Panc1 (cell line): ENCODE results near the gene DLGAP3. TPM values are rescaled to one million over a fixed set of nuclear protein-coding genes. Genes with fewer than 3 reads are reported as not detected.

Source experiments
- ATAC-seq: fragments of 200-7000 bp; cut with Tn5 transposase; 2 replicates; pipeline ENCODE4 v1.9.1; 2020; ENCODE audit warnings: mild to moderate bottlenecking, moderate library complexity
- BruUV-seq: library from RNA; stranded (reverse); fragments of 400-500 nt; replicated peaks from 2 replicates; lab custom pipeline; 2021; lab: Mats Ljungman, UMichigan
- CTCF ChIA-PET: fragments of 300-600 bp; sonication (Branson Sonifier 250); formaldehyde crosslinking; loops from one replicate; lab custom pipeline; 2022; ENCODE audit warnings: antibody characterized with exemption; lab: Charles Lee
- POLR2A ChIA-PET: fragments of 300-600 bp; sonication (Branson Sonifier 250); formaldehyde crosslinking; loops from one replicate; lab custom pipeline; 2022; ENCODE audit warnings: antibody characterized with exemption; lab: Charles Lee
- DNase-seq: peaks from one replicate; pipeline ENCODE4 v3.0.0-alpha.2; 2010; ENCODE audit warnings: low read depth, low spot score
- H3K27ac ChIP-seq: 2 replicates; pipeline ENCODE4 v1.5.1; 2011; ENCODE audit warnings: mild to moderate bottlenecking, low read length, inconsistent platforms
- H3K27me3 ChIP-seq: fragments of 200-500 bp; sonication (Bioruptor generic); 2 replicates; pipeline ENCODE4 v1.6.0; 2014; ENCODE audit warnings: low read length, inconsistent platforms; ENCODE audit not compliant: control insufficient read depth, insufficient read depth
- H3K36me3 ChIP-seq: fragments of 200-500 bp; sonication (Bioruptor generic); 2 replicates; pipeline ENCODE4 v1.5.1; 2014; ENCODE audit warnings: inconsistent platforms, mild to moderate bottlenecking, low read length, moderate library complexity; ENCODE audit not compliant: control insufficient read depth, insufficient read depth
- H3K4me1 ChIP-seq: 2 replicates; pipeline ENCODE4 v1.5.1; 2011; ENCODE audit warnings: inconsistent platforms, mild to moderate bottlenecking, low read length, moderate library complexity; ENCODE audit not compliant: control insufficient read depth, insufficient read depth
- H3K4me3 ChIP-seq, 2 experiments: 2 replicates each; pipeline ENCODE4 v1.5.1; 2011 to 2012; ENCODE audit warnings: low read depth in 2 of 2, low read length in 2 of 2, mild to moderate bottlenecking in 2 of 2, inconsistent platforms in 1 of 2, moderate library complexity in 1 of 2
- H3K9me3 ChIP-seq: fragments of 200-500 bp; sonication (Bioruptor generic); 2 replicates; pipeline ENCODE4 v1.5.1; 2014; ENCODE audit warnings: low read depth, mild to moderate bottlenecking, inconsistent platforms, low read length, moderate library complexity; ENCODE audit not compliant: control insufficient read depth, insufficient read depth
- CTCF ChIP-seq: fragments of 450-650 bp; IDR thresholded peaks from 2 replicates; pipeline ENCODE4 v1.5.1; 2017; ENCODE audit warnings: mild to moderate bottlenecking
- POLR2AphosphoS5 ChIP-seq: IDR thresholded peaks from 2 replicates; pipeline ENCODE4 v1.6.1; 2012; ENCODE audit warnings: mild to moderate bottlenecking, low read depth, low read length, moderate library complexity
- REST ChIP-seq, 2 experiments: IDR thresholded peaks; 2 replicates each; pipeline ENCODE4 v1.6.1; 2011 to 2012; ENCODE audit warnings: low read depth in 2 of 2, control low read depth in 1 of 2, low read length in 1 of 2, mild to moderate bottlenecking in 1 of 2, moderate library complexity in 1 of 2; ENCODE audit not compliant: insufficient read depth in 1 of 2
- SIN3A ChIP-seq: IDR thresholded peaks from 2 replicates; pipeline ENCODE4 v1.6.1; 2012; ENCODE audit warnings: low read depth, mild to moderate bottlenecking, low read length, moderate library complexity, borderline replicate concordance; ENCODE audit not compliant: insufficient read depth
- TCF7L2 ChIP-seq: IDR thresholded peaks from 2 replicates; pipeline ENCODE4 v1.6.1; 2011; ENCODE audit warnings: mild to moderate bottlenecking, low read depth, low read length, inconsistent platforms
- in situ Hi-C: cut with HindIII; loops from 2 replicates; pipeline ENCODE4 v1.10.0; 2016; ENCODE audit warnings: low sequenced_read_pairs, low pct_unique_long_range_greater_than_20kb
- intact Hi-C: fragments of 100-400 bp; cut with micrococcal nuclease; formaldehyde crosslinking; loops from one replicate; pipeline ENCODE4 v1.10.0; 2022; ENCODE audit not compliant: unreplicated experiment
- total RNA-seq: library from RNA; stranded (reverse); gene quantifications from one replicate; pipeline ENCODE4 v1.2.1, GENCODE V29; 2021; ENCODE audit not compliant: unreplicated experiment

Gene DLGAP3
- total RNA-seq, 1 experiment from 2014 or later = 0.87 TPM

- POLR2A ChIA-PET = no interaction called here
These were observed 85.8 kb downstream of the DLGAP3 start for GRCh38 chr1:34843392-34844251.

GRCh38 chr1:34842952-34843371 lies 86.5 kb downstream of the DLGAP3 start:
- no peaks in the 10 kb centered on the region for H3K4me1 ChIP-seq
- intact Hi-C loops = no loop called here
- H3K27ac ChIP-seq = no peak overlapping the region
- H3K4me3 ChIP-seq = no peak overlapping the region
- H3K9me3 ChIP-seq = no peaks in the 10 kb centered on the region
- TF ChIP-seq POLR2AphosphoS5 (no peak), CTCF (no peak), SIN3A (no peak), REST (IDR thresholded peaks at IDR 0.05; ENCODE audit: insufficient read depth in 1 of 2, low read depth in 2 of 2, low read length in 1 of 2) (no peak), TCF7L2 (no peak)
- ATAC-seq (no peak), DNase-seq (no peak)
- in situ Hi-C loops = no loop called here
- BruUV-seq = no TSS peak
- ChIA-PET CTCF (no interaction called here), POLR2A (no interaction called here)
- H3K36me3 ChIP-seq = no peaks in the 10 kb centered on the region
- H3K27me3 ChIP-seq = no peaks in the 10 kb centered on the region

More at GRCh38 chr1:34843392-34844251, 85.8 kb downstream of the DLGAP3 start:
- no peaks in the 10 kb centered on the region for H3K9me3 ChIP-seq
- TF ChIP-seq SIN3A (no peak), POLR2AphosphoS5 (no peak), CTCF (no peak), REST (IDR thresholded peaks at IDR 0.05; ENCODE audit: insufficient read depth in 1 of 2, low read depth in 2 of 2, low read length in 1 of 2) (no peak), TCF7L2 (no peak)
- H3K36me3 ChIP-seq = no peaks in the 10 kb centered on the region
- in situ Hi-C loops = no loop called here
- ATAC-seq = no peak
- no peak for DNase-seq
- CTCF ChIA-PET = no interaction called here
- no peaks in the 10 kb centered on the region for H3K4me1 ChIP-seq
- no peak overlapping the region for H3K27ac ChIP-seq
- intact Hi-C loops = no loop called here
- BruUV-seq = no TSS peak
- H3K27me3 ChIP-seq = no peaks in the 10 kb centered on the region
- no peak overlapping the region for H3K4me3 ChIP-seq
